GM12891 (cell line): Measurements from ENCODE around the gene MAGI3.

Experiments used
- POLR2AphosphoS5 ChIP-seq: IDR thresholded peaks from 2 replicates; pipeline ENCODE4 v1.6.1; 2011; ENCODE audit warnings: low read depth, low read length, control low read depth
- SPI1 ChIP-seq: IDR thresholded peaks from 2 replicates; pipeline ENCODE4 v1.6.1; 2011; ENCODE audit warnings: low read depth, low read length, control low read depth
- TAF1 ChIP-seq: IDR thresholded peaks from 2 replicates; pipeline ENCODE4 v1.6.1; 2011; ENCODE audit warnings: low read depth, low read length, control low read depth

DNA sequence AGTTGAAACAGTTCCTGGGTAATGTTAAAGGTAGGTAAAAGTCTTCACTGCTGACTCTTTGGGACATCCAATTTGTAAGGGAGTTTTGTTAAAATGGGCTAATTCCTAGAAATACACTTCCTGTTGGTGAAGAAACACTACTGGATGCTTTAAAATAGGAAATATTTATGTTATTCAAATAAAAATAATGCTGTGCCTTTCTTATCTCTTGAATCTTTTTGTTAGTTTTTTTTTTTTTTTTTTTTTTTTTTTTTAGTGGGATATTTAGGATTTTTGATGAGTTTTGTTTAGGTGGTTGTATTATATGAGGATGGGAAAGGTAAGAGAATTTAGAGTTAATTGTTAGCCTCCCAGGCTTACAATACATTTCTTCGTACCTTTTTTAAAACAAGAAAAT, 4.5 kb downstream of the MAGI3 start:
- TF ChIP-seq SPI1: no peak
- TF ChIP-seq TAF1: no peak
- no peak for TF ChIP-seq POLR2AphosphoS5
